H54 (cell line): ENCODE measurements around the gene RAB6A.

Experiments used
- DNase-seq: peaks from one replicate; pipeline ENCODE4 v3.0.0; 2011; ENCODE audit warnings: low spot score, mixed read lengths; ENCODE audit not compliant: insufficient read length
- FAIRE-seq: peaks from 3 replicates; lab custom pipeline; 2011; peaks lifted over from hg19 to GRCh38; lab: Jason Lieb, UNC
- POLR2A ChIP-seq: IDR thresholded peaks from 2 replicates; pipeline ENCODE4 v1.6.1; 2011; ENCODE audit warnings: low read depth, mild to moderate bottlenecking, low read length

RAB6A gene

DNA sequence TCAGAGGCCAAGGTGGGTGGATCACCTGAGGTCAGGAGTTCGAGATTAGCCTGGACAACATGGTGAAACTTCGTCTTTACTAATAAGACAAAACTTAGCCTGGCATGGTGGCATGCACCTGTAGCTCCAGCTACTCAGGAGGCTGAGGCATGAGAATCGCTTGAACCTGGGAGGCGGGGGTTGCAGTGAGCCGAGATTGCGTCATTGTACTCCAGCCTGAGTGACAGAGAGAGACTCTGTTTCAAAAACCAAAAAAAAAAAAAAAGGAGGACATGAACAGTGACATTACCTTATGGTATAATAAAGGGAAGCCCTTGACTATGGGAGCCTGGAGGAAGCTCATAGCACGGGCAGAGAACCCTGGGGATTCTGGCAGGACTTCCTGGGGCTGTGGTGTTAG, 131.0 kb downstream of the RAB6A start:
- FAIRE-seq (no peak), DNase-seq (no peak)
- no peak for TF ChIP-seq POLR2A

DNA sequence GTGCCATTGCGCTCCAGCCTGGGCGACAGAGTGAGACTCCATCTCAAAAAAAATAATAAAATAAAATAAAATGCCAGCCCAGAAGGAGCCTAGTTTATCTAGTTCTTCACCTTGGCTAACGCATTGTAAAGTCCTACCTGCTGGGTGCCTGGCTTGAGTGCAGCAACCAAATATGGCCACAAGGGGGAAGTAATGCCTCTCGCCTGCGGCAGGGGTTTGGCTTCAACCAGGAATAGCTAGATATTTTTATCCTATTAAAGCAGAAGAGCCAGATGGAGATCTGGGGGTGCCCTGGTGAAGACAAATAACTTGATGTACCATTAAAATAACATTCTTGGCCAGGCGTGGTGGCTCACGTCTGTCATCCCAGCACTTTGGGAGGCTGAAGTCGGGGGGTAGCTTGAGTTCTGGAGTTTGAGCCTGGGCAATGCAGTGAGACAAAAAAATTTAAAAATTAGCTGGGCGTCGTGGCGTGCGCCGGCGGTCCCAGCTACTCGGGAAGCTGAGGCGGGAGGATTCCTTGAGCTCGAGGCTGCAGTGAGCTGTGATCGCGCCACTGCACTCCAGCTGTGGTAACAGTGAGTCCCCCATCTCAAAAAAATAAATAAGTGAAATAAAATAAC, 135.1 kb downstream of the RAB6A start:
- TF ChIP-seq POLR2A: no peak
- no peak for FAIRE-seq

More for the DNA sequence above, 135.1 kb downstream of the RAB6A start:
- peak; percentile 87 for DNase-seq
